DND-41 (cell line): Measurements from ENCODE around the gene KCNT1.

ENCODE experiments used
- ATAC-seq: fragments of 200-7000 bp; cut with Tn5 transposase; 3 replicates; pipeline ENCODE4 v1.9.1; 2021; ENCODE audit warnings: low read depth; ENCODE audit not compliant: insufficient read depth
- DNase-seq: peaks from one replicate; pipeline ENCODE4 v3.0.0-alpha.2; 2020
- H2AFZ ChIP-seq: 2 replicates; pipeline ENCODE4 v1.6.0; 2012; ENCODE audit warnings: low read depth, low read length
- H3K27ac ChIP-seq: 2 replicates; pipeline ENCODE4 v1.5.1; 2012; ENCODE audit warnings: low read length, inconsistent platforms
- H3K27me3 ChIP-seq: fragments of 200-600 bp; sonication (generic); 2 replicates; pipeline ENCODE4 v1.6.0; 2012; ENCODE audit warnings: low read length, mild to moderate bottlenecking, inconsistent platforms; ENCODE audit not compliant: insufficient read depth, poor library complexity
- H3K36me3 ChIP-seq: 2 replicates; pipeline ENCODE4 v1.5.1; 2012; ENCODE audit warnings: low read length, inconsistent platforms; ENCODE audit not compliant: insufficient read depth
- H3K4me1 ChIP-seq: 2 replicates; pipeline ENCODE4 v1.5.1; 2012; ENCODE audit warnings: mild to moderate bottlenecking, low read length; ENCODE audit not compliant: insufficient read depth
- H3K4me2 ChIP-seq: 2 replicates; pipeline ENCODE4 v1.6.0; 2012; ENCODE audit warnings: mild to moderate bottlenecking, moderate library complexity, low read length, inconsistent platforms; ENCODE audit not compliant: insufficient read depth
- H3K4me3 ChIP-seq, 2 experiments: fragments of 200-600 bp in 1 of 2; shearing (Covaris generic) in 1 of 2; 2 replicates each; pipeline ENCODE4 v1.5.1; 2012 to 2016; ENCODE audit warnings: inconsistent platforms in 2 of 2, low read length in 2 of 2, mild to moderate bottlenecking in 2 of 2, low read depth in 1 of 2, moderate library complexity in 1 of 2
- H3K79me2 ChIP-seq: 2 replicates; pipeline ENCODE4 v1.6.0; 2012; ENCODE audit warnings: low read length, inconsistent platforms; ENCODE audit not compliant: insufficient read depth
- H3K9ac ChIP-seq: 2 replicates; pipeline ENCODE4 v1.6.0; 2012; ENCODE audit warnings: low read depth, mild to moderate bottlenecking, inconsistent platforms, low read length, moderate library complexity
- H3K9me3 ChIP-seq: 2 replicates; pipeline ENCODE4 v1.5.1; 2012; ENCODE audit warnings: low read length, moderate library complexity, mild to moderate bottlenecking, inconsistent platforms; ENCODE audit not compliant: insufficient read depth, severe bottlenecking
- H4K20me1 ChIP-seq: 2 replicates; pipeline ENCODE4 v1.6.0; 2012; ENCODE audit warnings: low read length; ENCODE audit not compliant: insufficient read depth
- CTCF ChIP-seq: IDR thresholded peaks from 2 replicates; pipeline ENCODE4 v1.5.1; 2012; ENCODE audit warnings: borderline replicate concordance, low read length, moderate library complexity, mild to moderate bottlenecking; ENCODE audit not compliant: poor library complexity, severe bottlenecking; ENCODE audit errors: extremely low read depth
- EZH2 ChIP-seq: IDR thresholded peaks from 3 replicates; pipeline ENCODE4 v1.6.1; 2012; ENCODE audit warnings: borderline replicate concordance, low read depth, mild to moderate bottlenecking, moderate library complexity, low read length, inconsistent platforms; ENCODE audit not compliant: severe bottlenecking

The KCNT1 gene

GRCh38 chr9:135787776-135788575 lies 86.0 kb downstream of the KCNT1 start:
- H3K27me3 ChIP-seq: no peaks in the 10 kb centered on the region
- no peak for TF ChIP-seq CTCF
- no peak for TF ChIP-seq EZH2
- H3K79me2 ChIP-seq: no peaks in the 10 kb centered on the region
- H3K4me1 ChIP-seq: no peaks in the 10 kb centered on the region
- DNase-seq: no peak
- H2AFZ ChIP-seq: no peak overlapping the region
- no peaks in the 10 kb centered on the region for H3K36me3 ChIP-seq
- H3K4me3 ChIP-seq: no peak overlapping the region
- ATAC-seq: no peak
- H4K20me1 ChIP-seq: no peaks in the 10 kb centered on the region; the same call in none of the 2 replicates
- no peak overlapping the region for H3K9ac ChIP-seq
- H3K27ac ChIP-seq: no peak overlapping the region
- no peak overlapping the region for H3K4me2 ChIP-seq
- H3K9me3 ChIP-seq: no peaks in the 10 kb centered on the region

DNA sequence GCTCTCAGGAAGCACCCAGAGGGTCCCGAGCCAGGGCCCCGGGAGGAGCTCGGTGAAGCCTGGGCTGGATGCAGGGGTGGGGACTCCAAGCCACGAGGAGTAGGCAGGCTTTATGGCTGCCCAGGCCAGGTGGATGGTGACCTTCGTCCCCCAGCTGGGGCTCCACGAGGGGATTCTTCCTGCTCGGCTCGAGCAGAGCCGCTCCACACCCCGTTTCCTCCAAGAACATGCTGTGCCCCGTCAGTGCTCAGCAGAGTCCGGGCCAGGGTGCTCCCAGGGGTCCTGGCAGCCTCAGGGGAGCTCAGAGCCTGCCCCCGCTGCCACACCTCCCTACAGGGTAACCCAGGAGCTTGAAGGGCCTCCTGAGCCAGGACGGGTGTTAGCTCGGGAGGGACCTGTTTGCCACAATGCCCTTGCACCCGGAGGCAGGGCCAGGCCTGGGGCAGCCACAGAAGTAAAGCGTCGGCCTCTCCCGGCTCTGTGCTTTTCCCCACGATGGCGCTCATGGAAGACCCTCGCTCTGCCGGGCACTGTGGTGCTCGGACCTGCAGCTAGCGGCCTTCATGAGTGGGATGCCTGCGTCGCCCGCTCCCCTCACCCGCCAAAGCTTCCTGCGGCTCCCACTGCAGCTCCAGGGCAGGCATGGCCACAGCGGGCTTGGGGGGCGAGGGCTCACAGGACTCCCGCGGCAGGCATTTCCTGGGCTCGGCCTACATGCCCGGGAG lies 86.8 kb downstream of the KCNT1 start:
- Histone ChIP-seq H3K4me2 (no peak overlapping the region), H3K79me2 (no peaks in the 10 kb centered on the region), H2AFZ (no peak overlapping the region), H3K27me3 (no peaks in the 10 kb centered on the region), H3K4me1 (no peaks in the 10 kb centered on the region), H3K27ac (no peak overlapping the region), H3K36me3 (no peaks in the 10 kb centered on the region), H3K4me3 (no peak overlapping the region), H3K9ac (no peak overlapping the region), H3K9me3 (no peaks in the 10 kb centered on the region), H4K20me1 (no peaks in the 10 kb centered on the region; the same call in none of the 2 replicates)
- ATAC-seq: no peak
- DNase-seq: no peak
- TF ChIP-seq CTCF (no peak), EZH2 (no peak)

DNA sequence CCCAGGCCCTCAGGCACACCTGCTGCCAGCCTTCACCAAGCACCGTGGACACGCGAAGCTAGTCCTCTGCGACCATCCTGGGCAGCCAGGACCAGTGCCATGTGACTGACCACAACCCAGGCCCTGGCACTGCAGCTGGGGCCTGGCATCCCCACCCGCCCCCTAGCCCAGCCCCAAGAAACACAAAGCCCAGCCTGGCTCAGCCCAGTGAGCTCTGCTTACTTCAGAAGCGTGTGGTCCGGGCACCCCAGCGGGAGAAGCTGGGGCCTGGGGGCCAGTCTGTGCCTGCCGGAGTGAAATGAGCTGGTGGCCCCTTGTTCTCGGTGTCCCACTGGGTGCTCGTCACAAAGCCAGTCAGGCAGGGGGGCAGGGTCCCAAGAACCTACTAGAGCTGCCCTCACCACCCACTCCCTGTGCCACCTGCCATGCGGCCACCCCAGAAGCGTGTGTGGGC lies 87.9 kb downstream of the KCNT1 start:
- TF ChIP-seq CTCF (no peak), EZH2 (no peak)
- Histone ChIP-seq H3K27ac (no peak overlapping the region), H3K27me3 (no peaks in the 10 kb centered on the region), H3K9ac (no peak overlapping the region), H3K36me3 (no peaks in the 10 kb centered on the region), H3K4me3 (no peak overlapping the region), H4K20me1 (no peaks in the 10 kb centered on the region; the same call in none of the 2 replicates), H2AFZ (no peak overlapping the region), H3K79me2 (no peaks in the 10 kb centered on the region), H3K9me3 (no peaks in the 10 kb centered on the region), H3K4me2 (no peak overlapping the region), H3K4me1 (no peaks in the 10 kb centered on the region)
- ATAC-seq (no peak), DNase-seq (no peak)
